HepG2 (cell line): ENCODE measurements around the gene GDF11. TPM values are rescaled to one million over a fixed set of nuclear protein-coding genes. Genes with fewer than 3 reads are reported as not detected.

ENCODE experiments used
- CC2D1A ChIP-seq: sonication (generic); formaldehyde crosslinking; IDR thresholded peaks from 2 replicates; pipeline ENCODE4 v1.8.1; 2023; ENCODE audit warnings: mild to moderate bottlenecking, missing genetic modification reagents
- GZF1 ChIP-seq: sonication (generic); formaldehyde crosslinking; IDR thresholded peaks from 2 replicates; pipeline ENCODE4 v1.5.1; 2020; ENCODE audit warnings: mild to moderate bottlenecking, missing genetic modification reagents
- HOXA3 ChIP-seq: sonication (generic); formaldehyde crosslinking; IDR thresholded peaks from 2 replicates; pipeline ENCODE4 v1.5.0; 2020; ENCODE audit warnings: missing genetic modification reagents
- HOXA7 ChIP-seq: sonication (generic); formaldehyde crosslinking; IDR thresholded peaks from 2 replicates; pipeline ENCODE4 v1.8.1; 2022; ENCODE audit warnings: mild to moderate bottlenecking, missing genetic modification reagents, moderate library complexity
- MTA1 ChIP-seq: sonication (generic); formaldehyde crosslinking; IDR thresholded peaks from 2 replicates; pipeline ENCODE4 v1.4.0; 2020; ENCODE audit warnings: missing genetic modification reagents, mild to moderate bottlenecking, borderline replicate concordance
- MTF1 ChIP-seq: sonication (generic); formaldehyde crosslinking; IDR thresholded peaks from 2 replicates; pipeline ENCODE4 v1.5.0; 2020; ENCODE audit warnings: missing genetic modification reagents
- MZF1 ChIP-seq: sonication (generic); formaldehyde crosslinking; IDR thresholded peaks from 2 replicates; pipeline ENCODE4 v1.8.1; 2023; ENCODE audit warnings: mild to moderate bottlenecking, missing genetic modification reagents, borderline replicate concordance
- SNRNP70 ChIP-seq: fragments of 200-400 bp; formaldehyde crosslinking; IDR thresholded peaks from 2 replicates; pipeline ENCODE4 v1.6.1; 2017; ENCODE audit warnings: mild to moderate bottlenecking, low read depth, low read length, moderate library complexity
- ZNF788 ChIP-seq: sonication (generic); formaldehyde crosslinking; IDR thresholded peaks from 2 replicates; pipeline ENCODE4 v1.5.0; 2020; ENCODE audit warnings: mild to moderate bottlenecking, missing genetic modification reagents, borderline replicate concordance
- ZNF790 ChIP-seq: sonication (generic); formaldehyde crosslinking; IDR thresholded peaks from 2 replicates; pipeline ENCODE4 v1.8.0; 2022; ENCODE audit warnings: missing genetic modification reagents, mild to moderate bottlenecking, borderline replicate concordance
- ZSCAN31 ChIP-seq: sonication (generic); formaldehyde crosslinking; IDR thresholded peaks from 2 replicates; pipeline ENCODE4 v1.5.0; 2020; ENCODE audit warnings: low read depth, mild to moderate bottlenecking, missing genetic modification reagents
- polyA plus RNA-seq, 8 experiments: library from polyadenylated mRNA; depleted of rRNA in 3 of 8; stranded (reverse) in 7 of 8; unstranded in 1 of 8; fragments of >200 nt; fragmentation: Illumina TruSeq in 4 of 8; extraction: Trizol in 4 of 8; gene quantifications; 2 replicates each; pipeline versions ENCODE4 v1.2.1 to v1.2.3, GENCODE V29; 2011 to 2016; ENCODE audit warnings: low read depth in 4 of 8, missing spikeins in 1 of 8, mixed read lengths in 1 of 8; ENCODE audit not compliant: insufficient read depth in 1 of 8
- total RNA-seq, 5 experiments: library from RNA; depleted of rRNA; stranded (reverse); fragments of >200 nt; fragmentation: Illumina TruSeq; extraction: Trizol; gene quantifications; 2 replicates each; pipeline ENCODE4 v1.2.3, GENCODE V29; 2016; ENCODE audit warnings: low read depth in 1 of 5
- TF ChIP-seq, protein P1 (sequence below): sonication (generic); formaldehyde crosslinking; IDR thresholded peaks from 2 replicates; pipeline ENCODE4 v1.9.0; 2021; ENCODE audit warnings: missing genetic modification reagents, borderline replicate concordance
- TF ChIP-seq, protein P2 (sequence below): sonication (generic); formaldehyde crosslinking; IDR thresholded peaks from 2 replicates; pipeline ENCODE4 v1.5.0; 2020; ENCODE audit warnings: mild to moderate bottlenecking, missing genetic modification reagents
- TF ChIP-seq, protein P3 (sequence below): sonication (generic); formaldehyde crosslinking; IDR thresholded peaks from 2 replicates; pipeline ENCODE4 v1.9.0; 2022; ENCODE audit warnings: low read depth, missing genetic modification reagents
- TF ChIP-seq, protein P4 (sequence below): sonication (generic); formaldehyde crosslinking; IDR thresholded peaks from 2 replicates; pipeline ENCODE4 v1.5.0; 2020; ENCODE audit warnings: mild to moderate bottlenecking, missing genetic modification reagents, moderate library complexity
- TF ChIP-seq, protein P5 (sequence below): sonication (generic); formaldehyde crosslinking; IDR thresholded peaks from 2 replicates; pipeline ENCODE4 v1.4.0; 2020; ENCODE audit warnings: missing genetic modification reagents

GDF11 gene
- total and polyA plus RNA-seq, 2 of the 13 experiments (the other 11 are each of a cell fraction or from before 2014, with no cell fraction given): 0.63 to 1.5 TPM

DNA sequence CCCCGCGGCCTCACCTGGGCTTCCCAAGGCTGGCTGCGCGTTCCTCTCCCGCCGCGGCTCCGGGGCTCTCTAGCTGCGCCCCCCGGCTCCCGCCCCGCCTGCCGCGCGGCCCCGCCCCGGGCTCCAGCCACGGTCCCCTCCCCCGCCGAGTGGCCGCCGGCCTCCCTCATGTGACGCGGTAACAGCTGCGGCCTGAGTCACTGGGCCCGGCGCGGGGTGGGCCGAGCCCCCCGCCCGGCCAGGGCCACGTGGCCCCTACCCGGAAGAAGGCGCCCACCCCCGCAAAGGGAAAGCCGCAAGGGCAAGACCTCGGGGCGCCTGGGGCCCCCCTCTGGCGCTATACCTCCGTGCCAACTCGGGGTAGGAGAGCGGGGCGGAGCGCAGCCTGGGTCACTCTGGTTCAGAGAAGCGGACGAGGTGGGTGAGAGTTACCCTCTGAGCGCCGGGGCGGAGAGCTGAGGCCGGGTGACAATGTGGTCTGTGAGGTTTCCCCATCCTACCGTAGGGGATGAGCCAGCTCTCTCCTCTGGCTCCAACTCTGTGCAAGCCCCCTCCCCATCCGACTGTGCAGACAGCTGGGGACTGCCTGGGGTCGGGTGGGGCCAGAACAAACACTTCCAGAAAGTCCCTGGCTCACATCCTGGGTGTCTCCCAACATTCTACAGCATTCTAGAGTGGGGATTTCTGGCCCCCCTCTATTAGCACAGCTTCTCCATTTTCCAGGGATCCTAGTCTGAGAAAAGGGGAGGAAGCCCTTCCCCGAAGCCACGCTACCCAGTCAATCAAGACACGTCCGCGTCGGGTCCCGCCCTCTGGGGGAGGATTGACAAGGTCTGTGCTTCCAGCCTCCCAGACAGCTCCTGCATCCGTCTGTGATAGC, 13.7 kb upstream of the GDF11 start, which contains the start of gene CD63 (continued):
- TF ChIP-seq, protein P1, sequence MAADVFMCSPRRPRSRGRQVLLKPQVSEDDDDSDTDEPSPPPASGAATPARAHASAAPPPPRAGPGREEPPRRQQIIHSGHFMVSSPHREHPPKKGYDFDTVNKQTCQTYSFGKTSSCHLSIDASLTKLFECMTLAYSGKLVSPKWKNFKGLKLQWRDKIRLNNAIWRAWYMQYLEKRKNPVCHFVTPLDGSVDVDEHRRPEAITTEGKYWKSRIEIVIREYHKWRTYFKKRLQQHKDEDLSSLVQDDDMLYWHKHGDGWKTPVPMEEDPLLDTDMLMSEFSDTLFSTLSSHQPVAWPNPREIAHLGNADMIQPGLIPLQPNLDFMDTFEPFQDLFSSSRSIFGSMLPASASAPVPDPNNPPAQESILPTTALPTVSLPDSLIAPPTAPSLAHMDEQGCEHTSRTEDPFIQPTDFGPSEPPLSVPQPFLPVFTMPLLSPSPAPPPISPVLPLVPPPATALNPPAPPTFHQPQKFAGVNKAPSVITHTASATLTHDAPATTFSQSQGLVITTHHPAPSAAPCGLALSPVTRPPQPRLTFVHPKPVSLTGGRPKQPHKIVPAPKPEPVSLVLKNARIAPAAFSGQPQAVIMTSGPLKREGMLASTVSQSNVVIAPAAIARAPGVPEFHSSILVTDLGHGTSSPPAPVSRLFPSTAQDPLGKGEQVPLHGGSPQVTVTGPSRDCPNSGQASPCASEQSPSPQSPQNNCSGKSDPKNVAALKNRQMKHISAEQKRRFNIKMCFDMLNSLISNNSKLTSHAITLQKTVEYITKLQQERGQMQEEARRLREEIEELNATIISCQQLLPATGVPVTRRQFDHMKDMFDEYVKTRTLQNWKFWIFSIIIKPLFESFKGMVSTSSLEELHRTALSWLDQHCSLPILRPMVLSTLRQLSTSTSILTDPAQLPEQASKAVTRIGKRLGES (CRISPR knock-in tag): no peak
- TF ChIP-seq MTF1 (CRISPR knock-in tag): no peak
- TF ChIP-seq, protein P2, sequence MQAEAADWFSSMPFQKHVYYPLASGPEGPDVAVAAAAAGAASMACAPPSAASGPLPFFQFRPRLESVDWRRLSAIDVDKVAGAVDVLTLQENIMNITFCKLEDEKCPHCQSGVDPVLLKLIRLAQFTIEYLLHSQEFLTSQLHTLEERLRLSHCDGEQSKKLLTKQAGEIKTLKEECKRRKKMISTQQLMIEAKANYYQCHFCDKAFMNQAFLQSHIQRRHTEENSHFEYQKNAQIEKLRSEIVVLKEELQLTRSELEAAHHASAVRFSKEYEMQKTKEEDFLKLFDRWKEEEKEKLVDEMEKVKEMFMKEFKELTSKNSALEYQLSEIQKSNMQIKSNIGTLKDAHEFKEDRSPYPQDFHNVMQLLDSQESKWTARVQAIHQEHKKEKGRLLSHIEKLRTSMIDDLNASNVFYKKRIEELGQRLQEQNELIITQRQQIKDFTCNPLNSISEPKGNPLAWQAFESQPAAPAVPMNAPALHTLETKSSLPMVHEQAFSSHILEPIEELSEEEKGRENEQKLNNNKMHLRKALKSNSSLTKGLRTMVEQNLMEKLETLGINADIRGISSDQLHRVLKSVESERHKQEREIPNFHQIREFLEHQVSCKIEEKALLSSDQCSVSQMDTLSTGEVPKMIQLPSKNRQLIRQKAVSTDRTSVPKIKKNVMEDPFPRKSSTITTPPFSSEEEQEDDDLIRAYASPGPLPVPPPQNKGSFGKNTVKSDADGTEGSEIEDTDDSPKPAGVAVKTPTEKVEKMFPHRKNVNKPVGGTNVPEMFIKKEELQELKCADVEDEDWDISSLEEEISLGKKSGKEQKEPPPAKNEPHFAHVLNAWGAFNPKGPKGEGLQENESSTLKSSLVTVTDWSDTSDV (CRISPR knock-in tag): no peak
- TF ChIP-seq, protein P3, sequence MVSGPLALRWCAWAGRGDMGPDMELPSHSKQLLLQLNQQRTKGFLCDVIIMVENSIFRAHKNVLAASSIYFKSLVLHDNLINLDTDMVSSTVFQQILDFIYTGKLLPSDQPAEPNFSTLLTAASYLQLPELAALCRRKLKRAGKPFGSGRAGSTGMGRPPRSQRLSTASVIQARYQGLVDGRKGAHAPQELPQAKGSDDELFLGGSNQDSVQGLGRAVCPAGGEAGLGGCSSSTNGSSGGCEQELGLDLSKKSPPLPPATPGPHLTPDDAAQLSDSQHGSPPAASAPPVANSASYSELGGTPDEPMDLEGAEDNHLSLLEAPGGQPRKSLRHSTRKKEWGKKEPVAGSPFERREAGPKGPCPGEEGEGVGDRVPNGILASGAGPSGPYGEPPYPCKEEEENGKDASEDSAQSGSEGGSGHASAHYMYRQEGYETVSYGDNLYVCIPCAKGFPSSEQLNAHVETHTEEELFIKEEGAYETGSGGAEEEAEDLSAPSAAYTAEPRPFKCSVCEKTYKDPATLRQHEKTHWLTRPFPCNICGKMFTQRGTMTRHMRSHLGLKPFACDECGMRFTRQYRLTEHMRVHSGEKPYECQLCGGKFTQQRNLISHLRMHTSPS (CRISPR knock-in tag): no peak
- TF ChIP-seq ZNF790 (CRISPR knock-in tag): peak; percentile 34; the same call in 1 of the 2 replicates
- no peak for TF ChIP-seq HOXA7
- TF ChIP-seq HOXA3: 0 out of 2 replicates have a peak, but pooled peaks have one; percentile 44
- TF ChIP-seq ZNF788 (CRISPR knock-in tag): no peak; the same call in 1 of the 2 replicates
- TF ChIP-seq, protein P4, sequence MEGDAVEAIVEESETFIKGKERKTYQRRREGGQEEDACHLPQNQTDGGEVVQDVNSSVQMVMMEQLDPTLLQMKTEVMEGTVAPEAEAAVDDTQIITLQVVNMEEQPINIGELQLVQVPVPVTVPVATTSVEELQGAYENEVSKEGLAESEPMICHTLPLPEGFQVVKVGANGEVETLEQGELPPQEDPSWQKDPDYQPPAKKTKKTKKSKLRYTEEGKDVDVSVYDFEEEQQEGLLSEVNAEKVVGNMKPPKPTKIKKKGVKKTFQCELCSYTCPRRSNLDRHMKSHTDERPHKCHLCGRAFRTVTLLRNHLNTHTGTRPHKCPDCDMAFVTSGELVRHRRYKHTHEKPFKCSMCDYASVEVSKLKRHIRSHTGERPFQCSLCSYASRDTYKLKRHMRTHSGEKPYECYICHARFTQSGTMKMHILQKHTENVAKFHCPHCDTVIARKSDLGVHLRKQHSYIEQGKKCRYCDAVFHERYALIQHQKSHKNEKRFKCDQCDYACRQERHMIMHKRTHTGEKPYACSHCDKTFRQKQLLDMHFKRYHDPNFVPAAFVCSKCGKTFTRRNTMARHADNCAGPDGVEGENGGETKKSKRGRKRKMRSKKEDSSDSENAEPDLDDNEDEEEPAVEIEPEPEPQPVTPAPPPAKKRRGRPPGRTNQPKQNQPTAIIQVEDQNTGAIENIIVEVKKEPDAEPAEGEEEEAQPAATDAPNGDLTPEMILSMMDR: peak; percentile 17; the same call in 1 of the 2 replicates
- TF ChIP-seq, protein P5, sequence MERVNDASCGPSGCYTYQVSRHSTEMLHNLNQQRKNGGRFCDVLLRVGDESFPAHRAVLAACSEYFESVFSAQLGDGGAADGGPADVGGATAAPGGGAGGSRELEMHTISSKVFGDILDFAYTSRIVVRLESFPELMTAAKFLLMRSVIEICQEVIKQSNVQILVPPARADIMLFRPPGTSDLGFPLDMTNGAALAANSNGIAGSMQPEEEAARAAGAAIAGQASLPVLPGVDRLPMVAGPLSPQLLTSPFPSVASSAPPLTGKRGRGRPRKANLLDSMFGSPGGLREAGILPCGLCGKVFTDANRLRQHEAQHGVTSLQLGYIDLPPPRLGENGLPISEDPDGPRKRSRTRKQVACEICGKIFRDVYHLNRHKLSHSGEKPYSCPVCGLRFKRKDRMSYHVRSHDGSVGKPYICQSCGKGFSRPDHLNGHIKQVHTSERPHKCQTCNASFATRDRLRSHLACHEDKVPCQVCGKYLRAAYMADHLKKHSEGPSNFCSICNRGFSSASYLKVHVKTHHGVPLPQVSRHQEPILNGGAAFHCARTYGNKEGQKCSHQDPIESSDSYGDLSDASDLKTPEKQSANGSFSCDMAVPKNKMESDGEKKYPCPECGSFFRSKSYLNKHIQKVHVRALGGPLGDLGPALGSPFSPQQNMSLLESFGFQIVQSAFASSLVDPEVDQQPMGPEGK (CRISPR knock-in tag): peak; percentile 98
- TF ChIP-seq SNRNP70: no peak
- TF ChIP-seq ZSCAN31 (CRISPR knock-in tag): peak; percentile 65; the same call in 1 of the 2 replicates
- TF ChIP-seq CC2D1A (CRISPR knock-in tag): no peak
- TF ChIP-seq MTA1: peak; percentile 81; the same call in 1 of the 2 replicates
- no peak for TF ChIP-seq GZF1 (CRISPR knock-in tag)
- no peak for TF ChIP-seq MZF1
